HEK293 (cell line): Measurements from ENCODE around the gene PACRG.

ENCODE experiments used
- CTCF ChIA-PET: fragments of 350-600 bp; formaldehyde crosslinking; extraction: SDS; loops from one replicate; lab custom pipeline; 2021; ENCODE audit warnings: antibody characterized with exemption; lab: Yijun Ruan, JAX
- POLR2A ChIA-PET: fragments of 300-600 bp; formaldehyde crosslinking; extraction: SDS; loops from one replicate; lab custom pipeline; 2020; ENCODE audit warnings: antibody characterized with exemption, inconsistent platforms; lab: Yijun Ruan, JAX
- H3K27ac ChIP-seq: fragments of 200-500 bp; sonication (Bioruptor generic); 2 replicates; pipeline ENCODE4 v1.5.1; 2014; ENCODE audit warnings: low read depth, low read length, control low read depth, inconsistent platforms; ENCODE audit errors: extremely low read depth
- H3K36me3 ChIP-seq, 2 experiments: fragments of 200-500 bp in 1 of 2; sonication (Bioruptor generic) in 1 of 2; 1 replicate in 1 of 2; 2 replicates in 1 of 2; pipeline ENCODE4 v1.5.1; 2014 to 2017; ENCODE audit warnings: inconsistent platforms in 2 of 2, low read length in 2 of 2; ENCODE audit not compliant: control insufficient read depth in 2 of 2, insufficient read depth in 1 of 2
- H3K4me1 ChIP-seq: fragments of 200-500 bp; sonication (Bioruptor generic); 2 replicates; pipeline ENCODE4 v1.5.1; 2014; ENCODE audit warnings: mild to moderate bottlenecking, low read length, inconsistent platforms; ENCODE audit not compliant: control insufficient read depth, insufficient read depth
- H3K4me3 ChIP-seq: 2 replicates; pipeline ENCODE4 v1.5.1; 2011; ENCODE audit warnings: low read depth, mild to moderate bottlenecking, control low read depth, low read length, moderate library complexity
- H3K9me3 ChIP-seq: fragments of 200-500 bp; sonication (Bioruptor generic); 2 replicates; pipeline ENCODE4 v1.5.1; 2014; ENCODE audit warnings: low read depth, low read length, inconsistent platforms; ENCODE audit not compliant: control insufficient read depth, insufficient read depth
- ZEB2 ChIP-seq: fragments of 450-650 bp; formaldehyde crosslinking; IDR thresholded peaks from 2 replicates; pipeline ENCODE4 v1.5.1; 2016; ENCODE audit warnings: missing biosample characterization, missing genetic modification characterization
- ZFP69B ChIP-seq: fragments of 450-650 bp; formaldehyde crosslinking; IDR thresholded peaks from 2 replicates; pipeline ENCODE4 v1.5.1; 2016; ENCODE audit warnings: missing biosample characterization, missing genetic modification characterization
- ZNF112 ChIP-seq: fragments of 450-650 bp; formaldehyde crosslinking; IDR thresholded peaks from 2 replicates; pipeline ENCODE4 v1.5.0; 2017; ENCODE audit warnings: missing biosample characterization, missing genetic modification characterization
- ZNF132 ChIP-seq: fragments of 450-650 bp; formaldehyde crosslinking; IDR thresholded peaks from 2 replicates; pipeline ENCODE4 v1.5.1; 2017; ENCODE audit warnings: missing biosample characterization, missing genetic modification characterization, borderline replicate concordance
- ZNF169 ChIP-seq: fragments of 450-650 bp; formaldehyde crosslinking; IDR thresholded peaks from 2 replicates; pipeline ENCODE4 v1.5.1; 2016; ENCODE audit warnings: missing biosample characterization, missing genetic modification characterization
- ZNF23 ChIP-seq: fragments of 450-650 bp; formaldehyde crosslinking; IDR thresholded peaks from 2 replicates; pipeline ENCODE4 v1.5.1; 2016; ENCODE audit warnings: missing biosample characterization, missing genetic modification characterization, borderline replicate concordance
- ZNF391 ChIP-seq: fragments of 450-650 bp; formaldehyde crosslinking; IDR thresholded peaks from 2 replicates; pipeline ENCODE4 v1.5.1; 2016; ENCODE audit warnings: low read depth, missing biosample characterization, missing genetic modification characterization, borderline replicate concordance
- ZNF433 ChIP-seq: fragments of 450-650 bp; formaldehyde crosslinking; IDR thresholded peaks from 2 replicates; pipeline ENCODE4 v1.5.1; 2016; ENCODE audit warnings: missing biosample characterization, missing genetic modification characterization, low read depth
- ZNF501 ChIP-seq: fragments of 450-650 bp; formaldehyde crosslinking; IDR thresholded peaks from 2 replicates; pipeline ENCODE4 v1.5.1; 2016; ENCODE audit warnings: missing biosample characterization, missing genetic modification characterization
- ZNF529 ChIP-seq: fragments of 450-650 bp; formaldehyde crosslinking; IDR thresholded peaks from 2 replicates; pipeline ENCODE4 v1.5.1; 2017; ENCODE audit warnings: missing genetic modification characterization, missing biosample characterization; ENCODE audit not compliant: insufficient replicate concordance
- ZNF548 ChIP-seq: fragments of 450-650 bp; formaldehyde crosslinking; IDR thresholded peaks from 2 replicates; pipeline ENCODE4 v1.5.1; 2016; ENCODE audit warnings: missing biosample characterization, missing genetic modification characterization
- ZNF561 ChIP-seq: fragments of 450-650 bp; IDR thresholded peaks from 2 replicates; pipeline ENCODE4 v1.5.1; 2018; ENCODE audit warnings: missing biosample characterization, missing genetic modification characterization, borderline replicate concordance
- ZNF623 ChIP-seq: fragments of 450-650 bp; formaldehyde crosslinking; IDR thresholded peaks from 2 replicates; pipeline ENCODE4 v1.5.1; 2016; ENCODE audit warnings: missing biosample characterization, missing genetic modification characterization
- ZNF660 ChIP-seq: fragments of 450-650 bp; IDR thresholded peaks from 2 replicates; pipeline ENCODE4 v1.5.1; 2018; ENCODE audit warnings: missing biosample characterization, mild to moderate bottlenecking, missing genetic modification characterization
- ZNF664 ChIP-seq: fragments of 450-650 bp; formaldehyde crosslinking; IDR thresholded peaks from 2 replicates; pipeline ENCODE4 v1.5.1; 2016; ENCODE audit warnings: missing biosample characterization, missing genetic modification characterization
- ZNF701 ChIP-seq: fragments of 450-650 bp; formaldehyde crosslinking; IDR thresholded peaks from 2 replicates; pipeline ENCODE4 v1.5.1; 2016; ENCODE audit warnings: missing biosample characterization, missing genetic modification characterization
- ZNF776 ChIP-seq: fragments of 450-650 bp; formaldehyde crosslinking; IDR thresholded peaks from 2 replicates; pipeline ENCODE4 v1.5.0; 2017; ENCODE audit warnings: missing biosample characterization, missing genetic modification characterization, borderline replicate concordance
- ZXDB ChIP-seq: fragments of 450-650 bp; formaldehyde crosslinking; IDR thresholded peaks from 2 replicates; pipeline ENCODE4 v1.5.1; 2016; ENCODE audit warnings: missing biosample characterization, missing genetic modification characterization
- TF ChIP-seq, protein P1 (sequence below): fragments of 450-650 bp; formaldehyde crosslinking; IDR thresholded peaks from 2 replicates; pipeline ENCODE4 v1.5.1; 2016; ENCODE audit warnings: missing biosample characterization, missing genetic modification characterization, borderline replicate concordance
- TF ChIP-seq, protein P2 (sequence below): fragments of 450-650 bp; formaldehyde crosslinking; IDR thresholded peaks from 2 replicates; pipeline ENCODE4 v1.5.1; 2016; ENCODE audit warnings: missing biosample characterization, missing genetic modification characterization
- TF ChIP-seq, protein P3 (sequence below): fragments of 450-650 bp; formaldehyde crosslinking; IDR thresholded peaks from 2 replicates; pipeline ENCODE4 v1.5.1; 2016; ENCODE audit warnings: missing biosample characterization, missing genetic modification characterization, borderline replicate concordance
- TF ChIP-seq, protein P4 (sequence below): sonication (generic); formaldehyde crosslinking; IDR thresholded peaks from 2 replicates; pipeline ENCODE4 v1.8.1; 2022; ENCODE audit warnings: mild to moderate bottlenecking, moderate library complexity, missing genetic modification reagents

The PACRG gene

DNA sequence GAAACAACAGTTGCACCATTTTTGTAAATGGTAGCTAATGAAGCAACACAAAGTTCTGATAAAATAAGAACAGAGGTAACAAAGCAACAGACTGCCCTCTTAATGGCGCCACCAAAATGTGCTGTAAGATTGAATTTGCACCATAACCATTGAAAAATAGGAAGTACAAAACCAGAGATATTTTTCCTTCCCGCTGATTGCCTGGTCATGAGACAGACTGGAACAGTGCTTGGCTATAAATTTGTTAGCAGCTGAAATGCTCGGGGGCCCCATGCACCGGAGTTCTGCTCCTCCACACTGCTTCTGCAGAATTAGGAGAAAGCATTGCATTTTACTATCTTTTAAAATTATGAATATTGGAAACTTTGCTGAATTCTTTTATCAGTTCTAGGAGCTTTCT lies 522.3 kb downstream of the PACRG start (continued):
- TF ChIP-seq, protein P1, sequence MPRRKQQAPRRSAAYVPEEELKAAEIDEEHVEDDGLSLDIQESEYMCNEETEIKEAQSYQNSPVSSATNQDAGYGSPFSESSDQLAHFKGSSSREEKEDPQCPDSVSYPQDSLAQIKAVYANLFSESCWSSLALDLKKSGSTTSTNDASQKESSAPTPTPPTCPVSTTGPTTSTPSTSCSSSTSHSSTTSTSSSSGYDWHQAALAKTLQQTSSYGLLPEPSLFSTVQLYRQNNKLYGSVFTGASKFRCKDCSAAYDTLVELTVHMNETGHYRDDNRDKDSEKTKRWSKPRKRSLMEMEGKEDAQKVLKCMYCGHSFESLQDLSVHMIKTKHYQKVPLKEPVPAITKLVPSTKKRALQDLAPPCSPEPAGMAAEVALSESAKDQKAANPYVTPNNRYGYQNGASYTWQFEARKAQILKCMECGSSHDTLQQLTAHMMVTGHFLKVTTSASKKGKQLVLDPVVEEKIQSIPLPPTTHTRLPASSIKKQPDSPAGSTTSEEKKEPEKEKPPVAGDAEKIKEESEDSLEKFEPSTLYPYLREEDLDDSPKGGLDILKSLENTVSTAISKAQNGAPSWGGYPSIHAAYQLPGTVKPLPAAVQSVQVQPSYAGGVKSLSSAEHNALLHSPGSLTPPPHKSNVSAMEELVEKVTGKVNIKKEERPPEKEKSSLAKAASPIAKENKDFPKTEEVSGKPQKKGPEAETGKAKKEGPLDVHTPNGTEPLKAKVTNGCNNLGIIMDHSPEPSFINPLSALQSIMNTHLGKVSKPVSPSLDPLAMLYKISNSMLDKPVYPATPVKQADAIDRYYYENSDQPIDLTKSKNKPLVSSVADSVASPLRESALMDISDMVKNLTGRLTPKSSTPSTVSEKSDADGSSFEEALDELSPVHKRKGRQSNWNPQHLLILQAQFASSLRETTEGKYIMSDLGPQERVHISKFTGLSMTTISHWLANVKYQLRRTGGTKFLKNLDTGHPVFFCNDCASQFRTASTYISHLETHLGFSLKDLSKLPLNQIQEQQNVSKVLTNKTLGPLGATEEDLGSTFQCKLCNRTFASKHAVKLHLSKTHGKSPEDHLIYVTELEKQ (tag by site-specific recombination) = no peak
- TF ChIP-seq, protein P2, sequence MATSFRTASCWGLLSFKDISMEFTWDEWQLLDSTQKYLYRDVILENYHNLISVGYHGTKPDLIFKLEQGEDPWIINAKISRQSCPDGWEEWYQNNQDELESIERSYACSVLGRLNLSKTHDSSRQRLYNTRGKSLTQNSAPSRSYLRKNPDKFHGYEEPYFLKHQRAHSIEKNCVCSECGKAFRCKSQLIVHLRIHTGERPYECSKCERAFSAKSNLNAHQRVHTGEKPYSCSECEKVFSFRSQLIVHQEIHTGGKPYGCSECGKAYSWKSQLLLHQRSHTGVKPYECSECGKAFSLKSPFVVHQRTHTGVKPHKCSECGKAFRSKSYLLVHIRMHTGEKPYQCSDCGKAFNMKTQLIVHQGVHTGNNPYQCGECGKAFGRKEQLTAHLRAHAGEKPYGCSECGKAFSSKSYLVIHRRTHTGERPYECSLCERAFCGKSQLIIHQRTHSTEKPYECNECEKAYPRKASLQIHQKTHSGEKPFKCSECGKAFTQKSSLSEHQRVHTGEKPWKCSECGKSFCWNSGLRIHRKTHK (tag by site-specific recombination) = no peak
- TF ChIP-seq ZFP69B (no peak), ZNF701 (no peak), ZNF548 (no peak), ZNF132 (no peak), ZNF501 (tag by site-specific recombination) (no peak), ZNF169 (no peak), ZNF664 (tag by site-specific recombination) (no peak), ZNF529 (tag by site-specific recombination) (no peak), ZNF112 (no peak), ZNF433 (tag by site-specific recombination) (no peak), ZNF623 (no peak)
- TF ChIP-seq, protein P3, sequence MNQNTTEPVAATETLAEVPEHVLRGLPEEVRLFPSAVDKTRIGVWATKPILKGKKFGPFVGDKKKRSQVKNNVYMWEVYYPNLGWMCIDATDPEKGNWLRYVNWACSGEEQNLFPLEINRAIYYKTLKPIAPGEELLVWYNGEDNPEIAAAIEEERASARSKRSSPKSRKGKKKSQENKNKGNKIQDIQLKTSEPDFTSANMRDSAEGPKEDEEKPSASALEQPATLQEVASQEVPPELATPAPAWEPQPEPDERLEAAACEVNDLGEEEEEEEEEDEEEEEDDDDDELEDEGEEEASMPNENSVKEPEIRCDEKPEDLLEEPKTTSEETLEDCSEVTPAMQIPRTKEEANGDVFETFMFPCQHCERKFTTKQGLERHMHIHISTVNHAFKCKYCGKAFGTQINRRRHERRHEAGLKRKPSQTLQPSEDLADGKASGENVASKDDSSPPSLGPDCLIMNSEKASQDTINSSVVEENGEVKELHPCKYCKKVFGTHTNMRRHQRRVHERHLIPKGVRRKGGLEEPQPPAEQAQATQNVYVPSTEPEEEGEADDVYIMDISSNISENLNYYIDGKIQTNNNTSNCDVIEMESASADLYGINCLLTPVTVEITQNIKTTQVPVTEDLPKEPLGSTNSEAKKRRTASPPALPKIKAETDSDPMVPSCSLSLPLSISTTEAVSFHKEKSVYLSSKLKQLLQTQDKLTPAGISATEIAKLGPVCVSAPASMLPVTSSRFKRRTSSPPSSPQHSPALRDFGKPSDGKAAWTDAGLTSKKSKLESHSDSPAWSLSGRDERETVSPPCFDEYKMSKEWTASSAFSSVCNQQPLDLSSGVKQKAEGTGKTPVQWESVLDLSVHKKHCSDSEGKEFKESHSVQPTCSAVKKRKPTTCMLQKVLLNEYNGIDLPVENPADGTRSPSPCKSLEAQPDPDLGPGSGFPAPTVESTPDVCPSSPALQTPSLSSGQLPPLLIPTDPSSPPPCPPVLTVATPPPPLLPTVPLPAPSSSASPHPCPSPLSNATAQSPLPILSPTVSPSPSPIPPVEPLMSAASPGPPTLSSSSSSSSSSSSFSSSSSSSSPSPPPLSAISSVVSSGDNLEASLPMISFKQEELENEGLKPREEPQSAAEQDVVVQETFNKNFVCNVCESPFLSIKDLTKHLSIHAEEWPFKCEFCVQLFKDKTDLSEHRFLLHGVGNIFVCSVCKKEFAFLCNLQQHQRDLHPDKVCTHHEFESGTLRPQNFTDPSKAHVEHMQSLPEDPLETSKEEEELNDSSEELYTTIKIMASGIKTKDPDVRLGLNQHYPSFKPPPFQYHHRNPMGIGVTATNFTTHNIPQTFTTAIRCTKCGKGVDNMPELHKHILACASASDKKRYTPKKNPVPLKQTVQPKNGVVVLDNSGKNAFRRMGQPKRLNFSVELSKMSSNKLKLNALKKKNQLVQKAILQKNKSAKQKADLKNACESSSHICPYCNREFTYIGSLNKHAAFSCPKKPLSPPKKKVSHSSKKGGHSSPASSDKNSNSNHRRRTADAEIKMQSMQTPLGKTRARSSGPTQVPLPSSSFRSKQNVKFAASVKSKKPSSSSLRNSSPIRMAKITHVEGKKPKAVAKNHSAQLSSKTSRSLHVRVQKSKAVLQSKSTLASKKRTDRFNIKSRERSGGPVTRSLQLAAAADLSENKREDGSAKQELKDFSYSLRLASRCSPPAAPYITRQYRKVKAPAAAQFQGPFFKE (tag by site-specific recombination) = no peak

DNA sequence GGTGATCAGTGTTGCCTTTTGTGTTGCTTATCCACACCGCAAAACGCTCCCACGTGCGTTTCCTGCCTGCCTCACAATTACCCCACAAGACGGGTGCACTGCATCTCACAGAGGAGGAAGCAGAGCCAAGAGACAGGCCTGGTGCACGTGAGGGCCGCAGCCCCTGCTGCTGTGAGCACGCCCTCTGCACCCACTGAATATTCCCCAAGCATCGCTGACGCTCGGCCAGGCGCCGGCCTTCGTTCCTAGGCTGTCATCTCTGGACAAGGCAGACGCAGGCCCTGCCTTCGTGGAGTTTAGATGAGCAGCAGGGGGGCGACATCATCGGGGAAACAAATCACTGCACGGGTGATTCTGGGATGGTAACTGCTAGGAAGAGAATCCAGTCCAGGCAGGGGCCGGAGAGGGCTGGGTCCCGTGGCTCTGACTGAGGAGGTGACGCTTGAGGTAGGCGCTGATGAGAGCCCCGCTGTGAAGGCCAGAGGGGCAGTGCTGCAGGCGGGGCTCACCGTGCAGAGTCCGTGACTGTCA lies 524.4 kb downstream of the PACRG start:
- no peak overlapping the region for H3K4me3 ChIP-seq
- H3K9me3 ChIP-seq = no peaks in the 10 kb centered on the region
- no peak overlapping the region for H3K27ac ChIP-seq
- no peaks in the 10 kb centered on the region for H3K36me3 ChIP-seq
- CTCF ChIA-PET = no interaction called here
- H3K4me1 ChIP-seq = no peaks in the 10 kb centered on the region
- TF ChIP-seq ZEB2 (tag by site-specific recombination) (no peak), ZNF391 (tag by site-specific recombination) (no peak), ZXDB (tag by site-specific recombination) (no peak), ZNF776 (tag by site-specific recombination) (no peak), ZNF561 (no peak), ZNF23 (tag by site-specific recombination) (no peak), ZNF660 (tag by site-specific recombination) (no peak)
- TF ChIP-seq, protein P4, sequence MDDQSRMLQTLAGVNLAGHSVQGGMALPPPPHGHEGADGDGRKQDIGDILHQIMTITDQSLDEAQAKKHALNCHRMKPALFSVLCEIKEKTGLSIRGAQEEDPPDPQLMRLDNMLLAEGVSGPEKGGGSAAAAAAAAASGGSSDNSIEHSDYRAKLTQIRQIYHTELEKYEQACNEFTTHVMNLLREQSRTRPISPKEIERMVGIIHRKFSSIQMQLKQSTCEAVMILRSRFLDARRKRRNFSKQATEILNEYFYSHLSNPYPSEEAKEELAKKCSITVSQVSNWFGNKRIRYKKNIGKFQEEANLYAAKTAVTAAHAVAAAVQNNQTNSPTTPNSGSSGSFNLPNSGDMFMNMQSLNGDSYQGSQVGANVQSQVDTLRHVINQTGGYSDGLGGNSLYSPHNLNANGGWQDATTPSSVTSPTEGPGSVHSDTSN (CRISPR knock-in tag) = no peak
- TF ChIP-seq, protein P1 (tag by site-specific recombination) = no peak
- POLR2A ChIA-PET = no interaction called here
